HFF-Myc (cell line): ENCODE measurements around the gene CPSF7.
A peak's percentile ranks its signal among the peaks of the same experiment; 100 is the strongest.

Experiments
- DNase-seq: peaks from one replicate; pipeline ENCODE4 v3.0.0-alpha.2; 2011; ENCODE audit warnings: low read depth; ENCODE audit errors: extremely low read depth
- H3K4me3 ChIP-seq: replicated peaks from 2 replicates; pipeline ENCODE4 v1.5.1; 2011; ENCODE audit warnings: low read depth, mild to moderate bottlenecking, control low read depth, low read length
- CTCF ChIP-seq: IDR thresholded peaks from 2 replicates; pipeline ENCODE4 v1.5.1; 2012; ENCODE audit warnings: mild to moderate bottlenecking, low read depth, low read length, control low read depth; ENCODE audit errors: missing control alignments

CPSF7 gene

GRCh38 chr11:61454520-61454919, 24.7 kb upstream of the CPSF7 start:
- no peak for DNase-seq
- TF ChIP-seq CTCF, result no peak
- H3K4me3 ChIP-seq, result no peak overlapping the region

GRCh38 chr11:61453695-61454094, 23.9 kb upstream of the CPSF7 start:
- no peak overlapping the region for H3K4me3 ChIP-seq
- no peak for DNase-seq
- no peak for TF ChIP-seq CTCF

- TF ChIP-seq CTCF, result no peak
- H3K4me3 ChIP-seq, result no peak overlapping the region
- DNase-seq, result no peak
Measured at GRCh38 chr11:61452825-61453224, 23.1 kb upstream of the CPSF7 start.

GRCh38 chr11:61448552-61448927, 18.8 kb upstream of the CPSF7 start:
- TF ChIP-seq CTCF, result no peak
- DNase-seq, result no peak
- H3K4me3 ChIP-seq, result no peak overlapping the region

GRCh38 chr11:61447601-61448551, 18.1 kb upstream of the CPSF7 start:
- no peak for DNase-seq
- no peak for TF ChIP-seq CTCF
- no peak overlapping the region for H3K4me3 ChIP-seq

- no peak overlapping the region for H3K4me3 ChIP-seq
- peak; percentile 93 for TF ChIP-seq CTCF
- peak; percentile 85 for DNase-seq
Measured at GRCh38 chr11:61446211-61446651, 16.5 kb upstream of the CPSF7 start.

- H3K4me3 ChIP-seq, result no peak overlapping the region
- TF ChIP-seq CTCF, result no peak
- DNase-seq, result no peak
Measured at GRCh38 chr11:61445516-61445915, 15.7 kb upstream of the CPSF7 start.
